Measurements from ENCODE around the gene SPTBN4. TPM values are rescaled to one million over a fixed set of nuclear protein-coding genes. Genes with fewer than 3 reads are reported as not detected.

SPTBN4 gene
- total RNA-seq, 1 experiment from 2014 or later, result 0.48 TPM

DNA sequence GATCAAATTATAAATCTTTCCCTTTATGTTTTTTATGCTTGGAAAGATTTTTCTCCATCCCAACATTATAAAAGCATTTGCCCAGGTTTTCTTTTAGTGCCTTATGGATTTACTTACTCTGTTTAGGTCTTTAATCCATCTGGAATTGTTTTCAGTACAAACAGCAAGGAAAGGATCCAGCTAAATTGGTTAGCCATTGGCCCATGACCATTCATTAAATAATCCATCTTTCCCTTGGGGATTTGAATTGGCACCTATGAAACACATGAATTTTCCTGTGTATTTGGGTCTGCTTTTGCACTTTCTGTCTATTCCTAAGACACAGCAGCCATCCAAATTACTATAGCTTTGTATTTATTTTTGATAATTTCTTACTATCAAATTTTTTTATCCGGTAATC is 81.0 kb downstream of the SPTBN4 start:
- no peak overlapping the region for H3K4me2 ChIP-seq
- POLR2A ChIA-PET (ENCODE audit: unreplicated experiment), result no interaction called here

DNA sequence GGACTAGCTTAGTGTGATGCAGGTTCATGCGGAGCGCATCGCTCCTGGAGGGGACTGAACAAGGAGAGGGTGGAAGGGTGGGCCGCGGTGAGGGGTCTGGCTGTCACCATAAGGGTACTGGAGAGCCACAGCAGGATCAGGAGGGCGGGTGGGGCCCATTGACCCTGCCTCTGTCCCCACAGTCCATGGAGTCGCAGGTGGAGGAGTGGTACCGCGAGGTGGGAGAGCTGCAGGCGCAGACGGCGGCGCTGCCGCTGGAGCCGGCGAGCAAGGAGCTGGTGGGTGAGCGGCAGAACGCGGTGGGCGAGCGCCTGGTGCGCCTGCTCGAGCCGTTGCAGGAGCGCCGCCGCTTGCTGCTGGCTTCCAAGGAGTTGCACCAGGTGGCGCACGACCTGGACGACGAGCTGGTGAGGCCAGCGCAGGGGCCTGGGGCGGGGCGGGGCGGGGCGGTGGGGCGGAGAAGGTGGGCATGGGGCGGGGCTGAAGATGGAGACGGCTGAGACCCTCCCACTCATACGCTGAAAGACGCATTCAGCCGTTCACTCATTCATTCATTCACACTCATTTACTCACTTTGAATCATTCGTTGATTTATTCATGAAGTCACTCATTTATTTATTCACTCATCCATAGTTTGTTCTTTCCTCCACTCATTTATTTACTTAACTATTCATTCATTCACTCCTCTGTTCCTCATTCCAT is 82.4 kb downstream of the SPTBN4 start:
- intact Hi-C loops (cut with micrococcal nuclease; ENCODE audit: unreplicated experiment), result loop anchor here (1.0 to 5.0 kb wide), 2 partner anchors 49 to 83 kb away; no protein-coding TSS in a partner anchor
- TF ChIP-seq EZH2 (IDR thresholded peaks at IDR 0.05; ENCODE audit: low read depth), result no peak
- TF ChIP-seq, protein P1, sequence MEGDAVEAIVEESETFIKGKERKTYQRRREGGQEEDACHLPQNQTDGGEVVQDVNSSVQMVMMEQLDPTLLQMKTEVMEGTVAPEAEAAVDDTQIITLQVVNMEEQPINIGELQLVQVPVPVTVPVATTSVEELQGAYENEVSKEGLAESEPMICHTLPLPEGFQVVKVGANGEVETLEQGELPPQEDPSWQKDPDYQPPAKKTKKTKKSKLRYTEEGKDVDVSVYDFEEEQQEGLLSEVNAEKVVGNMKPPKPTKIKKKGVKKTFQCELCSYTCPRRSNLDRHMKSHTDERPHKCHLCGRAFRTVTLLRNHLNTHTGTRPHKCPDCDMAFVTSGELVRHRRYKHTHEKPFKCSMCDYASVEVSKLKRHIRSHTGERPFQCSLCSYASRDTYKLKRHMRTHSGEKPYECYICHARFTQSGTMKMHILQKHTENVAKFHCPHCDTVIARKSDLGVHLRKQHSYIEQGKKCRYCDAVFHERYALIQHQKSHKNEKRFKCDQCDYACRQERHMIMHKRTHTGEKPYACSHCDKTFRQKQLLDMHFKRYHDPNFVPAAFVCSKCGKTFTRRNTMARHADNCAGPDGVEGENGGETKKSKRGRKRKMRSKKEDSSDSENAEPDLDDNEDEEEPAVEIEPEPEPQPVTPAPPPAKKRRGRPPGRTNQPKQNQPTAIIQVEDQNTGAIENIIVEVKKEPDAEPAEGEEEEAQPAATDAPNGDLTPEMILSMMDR (conservative IDR thresholded peaks at IDR 0.05), result peak; percentile 60

More for the DNA sequence above, 81.0 kb downstream of the SPTBN4 start:
- no peaks in the 10 kb centered on the region for H3K9me3 ChIP-seq (ENCODE audit: insufficient read depth, low read depth)
- H3K4me3 ChIP-seq, result no peak overlapping the region
- TF ChIP-seq, protein P1 (conservative IDR thresholded peaks at IDR 0.05), result no peak
- no peak for TF ChIP-seq EZH2 (IDR thresholded peaks at IDR 0.05; ENCODE audit: low read depth)
- H4K20me1 ChIP-seq (ENCODE audit: insufficient read depth), result no peaks in the 10 kb centered on the region
- no peaks in the 10 kb centered on the region for H3K4me1 ChIP-seq (replicated peaks; ENCODE audit: insufficient read depth)
- intact Hi-C loops (cut with micrococcal nuclease; ENCODE audit: unreplicated experiment), result loop anchor here (5.0 kb wide), 1 partner anchor 84 kb away; no protein-coding TSS in a partner anchor
- H3F3A ChIP-seq (ENCODE audit: insufficient read depth, low read depth), result peaks cover 8% of the 10 kb centered on the region; the same call in 1 of the 2 replicates
- CTCF ChIA-PET, result no interaction called here
- BruUV-seq (replicated peaks), result no TSS peak
- H3K9me2 ChIP-seq (ENCODE audit: insufficient read depth), result no peaks in the 10 kb centered on the region
- no peaks in the 10 kb centered on the region for H3K36me3 ChIP-seq (ENCODE audit: low read depth)
- H3K79me2 ChIP-seq (ENCODE audit: low read depth), result no peaks in the 10 kb centered on the region
- DNase-seq, result no peak
- H2AFZ ChIP-seq, result no peak overlapping the region; the same call in 1 of the 2 replicates
- H3K27ac ChIP-seq, result no peak overlapping the region
- H3K27me3 ChIP-seq (ENCODE audit: insufficient read depth, low read depth), result peaks cover 10% of the 10 kb centered on the region

DNA sequence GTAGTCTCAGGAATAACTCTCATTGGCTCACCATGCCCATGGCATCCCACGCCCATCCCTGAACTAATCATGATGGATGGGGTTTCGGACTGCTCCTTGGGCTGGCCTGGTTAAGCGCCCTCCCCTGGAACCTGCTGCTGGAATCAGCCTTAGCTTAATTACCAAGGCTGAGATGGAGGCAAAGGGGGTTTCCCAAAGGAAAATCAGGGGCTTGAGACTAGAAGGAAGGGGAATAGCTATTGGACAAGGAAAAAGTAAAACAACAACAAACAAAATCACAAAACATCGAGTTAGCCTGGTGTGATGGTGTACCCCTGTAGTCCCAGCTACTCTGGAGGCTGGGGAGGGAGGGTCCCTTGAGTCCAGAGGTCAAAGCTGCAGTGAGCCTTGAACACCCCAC is 84.2 kb downstream of the SPTBN4 start:
- peaks cover 39% of the 10 kb centered on the region for H3K27me3 ChIP-seq (ENCODE audit: insufficient read depth, low read depth)
- H3K4me2 ChIP-seq, result no peak overlapping the region
- ChIA-PET CTCF (no interaction called here), POLR2A (ENCODE audit: unreplicated experiment) (no interaction called here)
- H3K4me1 ChIP-seq (replicated peaks; ENCODE audit: insufficient read depth), result no peaks in the 10 kb centered on the region
- BruUV-seq (replicated peaks), result no TSS peak
- H3K79me2 ChIP-seq (ENCODE audit: low read depth), result no peaks in the 10 kb centered on the region
- DNase-seq, result no peak
- no peaks in the 10 kb centered on the region for H3K9me2 ChIP-seq (ENCODE audit: insufficient read depth)
- no peak overlapping the region for H2AFZ ChIP-seq
- peaks cover 8% of the 10 kb centered on the region; the same call in 1 of the 2 replicates for H3F3A ChIP-seq (ENCODE audit: insufficient read depth, low read depth)
- intact Hi-C loops (cut with micrococcal nuclease; ENCODE audit: unreplicated experiment), result no loop called here
- no peaks in the 10 kb centered on the region for H3K9me3 ChIP-seq (ENCODE audit: insufficient read depth, low read depth)
- TF ChIP-seq, protein P1 (conservative IDR thresholded peaks at IDR 0.05), result no peak
- TF ChIP-seq EZH2 (IDR thresholded peaks at IDR 0.05; ENCODE audit: low read depth), result no peak
- no peak overlapping the region for H3K4me3 ChIP-seq
- H3K27ac ChIP-seq, result no peak overlapping the region
- no peaks in the 10 kb centered on the region for H4K20me1 ChIP-seq (ENCODE audit: insufficient read depth)
- H3K36me3 ChIP-seq (ENCODE audit: low read depth), result no peaks in the 10 kb centered on the region

More for the DNA sequence above, 82.4 kb downstream of the SPTBN4 start:
- Histone ChIP-seq H3K9me3 (ENCODE audit: insufficient read depth, low read depth) (no peaks in the 10 kb centered on the region), H3K36me3 (ENCODE audit: low read depth) (no peaks in the 10 kb centered on the region), H2AFZ (no peak overlapping the region), H4K20me1 (ENCODE audit: insufficient read depth) (no peaks in the 10 kb centered on the region), H3F3A (ENCODE audit: insufficient read depth, low read depth) (peaks cover 8% of the 10 kb centered on the region; the same call in 1 of the 2 replicates), H3K4me2 (peak overlapping the region; percentile 73), H3K9me2 (ENCODE audit: insufficient read depth) (no peaks in the 10 kb centered on the region), H3K27ac (no peak overlapping the region), H3K27me3 (ENCODE audit: insufficient read depth, low read depth) (peaks cover 23% of the 10 kb centered on the region), H3K4me1 (replicated peaks; ENCODE audit: insufficient read depth) (no peaks in the 10 kb centered on the region), H3K4me3 (peak overlapping the region; percentile 35; the same call in 1 of the 2 replicates), H3K79me2 (ENCODE audit: low read depth) (no peaks in the 10 kb centered on the region)
- ChIA-PET CTCF (interaction anchor here (0.5 to 1.0 kb wide), 5 partner anchors 22 to 244 kb away, joined by 3 to 4 read pairs (median 4); no protein-coding TSS in a partner anchor), POLR2A (ENCODE audit: unreplicated experiment) (interaction anchor here (0.5 kb wide), 2 partner anchors 56 to 64 kb away, joined by 6 to 17 read pairs; no protein-coding TSS in a partner anchor)
- peak in 1 of 2 experiments; percentile 68 for DNase-seq
- no TSS peak for BruUV-seq (replicated peaks)

Measured in PC-9 (cell line).